Fibroblast of lung (primary cell): ENCODE measurements around the gene BCL2L12. TPM values are rescaled to one million over a fixed set of nuclear protein-coding genes. Genes with fewer than 3 reads are reported as not detected.

Source experiments
- DNase-seq, 2 donors: peaks; one replicate each; pipeline versions ENCODE4 v3.0.0 to v3.0.0-alpha.2; 2010; ENCODE audit warnings: low read depth in 2 of 2
- H2AFZ ChIP-seq: 2 replicates; pipeline ENCODE4 v1.5.1; 2012; ENCODE audit warnings: low read length, control low read depth, inconsistent platforms
- H3K27ac ChIP-seq: 2 replicates; pipeline ENCODE4 v1.5.1; 2011; ENCODE audit warnings: low read length, control low read depth; ENCODE audit not compliant: insufficient read depth
- H3K27me3 ChIP-seq: 2 replicates; pipeline ENCODE4 v1.5.1; 2011; ENCODE audit warnings: mild to moderate bottlenecking, low read length; ENCODE audit not compliant: control insufficient read depth, insufficient read depth
- H3K36me3 ChIP-seq: 2 replicates; pipeline ENCODE4 v1.5.1; 2011; ENCODE audit warnings: low read length; ENCODE audit not compliant: control insufficient read depth, insufficient read depth
- H3K4me1 ChIP-seq: 2 replicates; pipeline ENCODE4 v1.5.1; 2011; ENCODE audit warnings: low read length; ENCODE audit not compliant: control insufficient read depth, insufficient read depth; ENCODE audit errors: extremely low read depth
- H3K4me2 ChIP-seq: 2 replicates; pipeline ENCODE4 v1.5.1; 2011; ENCODE audit warnings: low read length, control low read depth; ENCODE audit not compliant: insufficient read depth; ENCODE audit errors: extremely low read depth
- H3K4me3 ChIP-seq, 4 experiments: fragments of 200-600 bp in 1 of 4; sonication (generic) in 1 of 4; replicated peaks in 1 of 4; 2 replicates each; pipeline ENCODE4 v1.5.1; 2011 to 2016; ENCODE audit warnings: low read length in 4 of 4, low read depth in 3 of 4, mild to moderate bottlenecking in 3 of 4, control low read depth in 2 of 4, inconsistent platforms in 1 of 4, mixed read lengths in 1 of 4; ENCODE audit not compliant: insufficient read depth in 1 of 4; ENCODE audit errors: control extremely low read depth in 1 of 4
- H3K79me2 ChIP-seq: 2 replicates; pipeline ENCODE4 v1.5.1; 2012; ENCODE audit warnings: mild to moderate bottlenecking, low read length, inconsistent platforms; ENCODE audit not compliant: control insufficient read depth, insufficient read depth
- H3K9ac ChIP-seq: 2 replicates; pipeline ENCODE4 v1.5.1; 2011; ENCODE audit warnings: mild to moderate bottlenecking, low read length, control low read depth; ENCODE audit not compliant: insufficient read depth
- H3K9me3 ChIP-seq: 2 replicates; pipeline ENCODE4 v1.5.1; 2012; ENCODE audit warnings: low read depth, low read length; ENCODE audit not compliant: control insufficient read depth, insufficient read depth
- H4K20me1 ChIP-seq: 2 replicates; pipeline ENCODE4 v1.5.1; 2011; ENCODE audit warnings: low read length; ENCODE audit not compliant: control insufficient read depth, insufficient read depth; ENCODE audit errors: extremely low read depth
- EZH2 ChIP-seq: IDR thresholded peaks from 2 replicates; pipeline ENCODE4 v1.5.1; 2012; ENCODE audit warnings: low read length, control low read depth, mild to moderate bottlenecking; ENCODE audit errors: missing control alignments
- polyA plus RNA-seq, 2 donors: library from polyadenylated mRNA; depleted of rRNA in 1 of 2; stranded (reverse) in 1 of 2; unstranded in 1 of 2; fragments of >200 nt; gene quantifications; 2 replicates each; pipeline ENCODE4 v1.2.1, GENCODE V29; 2011 to 2012; ENCODE audit warnings: missing spikeins in 1 of 2
- total RNA-seq: library from RNA; depleted of rRNA; stranded (reverse); fragments of >200 nt; gene quantifications from 2 replicates; pipeline ENCODE4 v1.2.1, GENCODE V29; 2014
- TF ChIP-seq, protein P1 (sequence below), 2 donors: IDR thresholded peaks in 1 of 2; conservative IDR thresholded peaks in 1 of 2; 1 replicate in 1 of 2; 2 replicates in 1 of 2; pipeline ENCODE4 v1.5.1; 2011 to 2012; ENCODE audit warnings: low read length in 2 of 2, control low read depth in 1 of 2, inconsistent platforms in 1 of 2, low read depth in 1 of 2, mild to moderate bottlenecking in 1 of 2

Gene BCL2L12
- total and polyA plus RNA-seq, 2 donors (not counting 1 experiment from before 2014, with no cell fraction given), result 4.8 to 5.0 TPM

DNA sequence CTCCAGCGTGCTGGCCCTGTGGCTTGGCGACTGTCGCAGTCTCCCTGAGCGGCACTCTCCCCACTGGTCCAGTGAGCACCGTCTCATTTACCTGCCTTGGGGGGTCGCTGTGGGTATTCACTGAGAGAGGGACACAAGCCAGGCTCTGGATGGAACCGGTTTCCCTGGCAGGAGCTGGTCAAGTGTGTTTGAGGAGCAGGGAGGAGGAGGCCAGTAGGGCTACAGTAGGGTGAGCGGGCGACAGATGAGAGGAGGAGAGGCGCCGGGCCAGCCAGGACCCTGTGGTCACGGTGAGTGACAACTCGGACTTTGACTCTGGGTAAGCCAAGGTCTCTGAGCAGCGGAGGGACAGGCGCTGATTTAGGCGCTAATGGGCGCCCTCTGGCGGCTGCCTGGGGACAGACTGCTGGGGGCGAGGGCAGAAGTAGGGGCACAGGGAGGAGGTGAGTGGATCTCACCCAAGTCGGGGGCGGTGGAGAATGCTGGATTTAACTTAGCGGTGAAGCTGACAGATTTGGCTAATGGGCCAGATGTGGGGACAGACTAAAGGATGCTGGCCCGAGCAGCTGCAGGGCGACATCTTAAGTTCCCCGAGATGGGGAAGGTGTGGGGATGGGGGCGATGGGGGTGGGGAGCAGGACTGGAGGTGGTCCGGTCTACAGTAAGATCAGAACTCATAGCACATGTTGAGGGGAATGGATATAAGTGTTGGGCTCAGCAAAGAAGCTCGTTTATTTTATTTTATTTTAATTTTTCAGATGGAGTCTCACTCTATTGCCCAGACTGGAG is 6.6 kb downstream of the BCL2L12 start:
- Histone ChIP-seq H2AFZ (peak overlapping the region; percentile 93), H3K79me2 (peaks cover 2% of the 10 kb centered on the region), H3K27me3 (no peaks in the 10 kb centered on the region), H3K4me3 (no peak overlapping the region), H3K27ac (peak overlapping the region; percentile 38), H3K9ac (no peak overlapping the region), H3K4me1 (peaks cover 3% of the 10 kb centered on the region), H4K20me1 (no peaks in the 10 kb centered on the region), H3K4me2 (peak overlapping the region; percentile 44), H3K9me3 (no peaks in the 10 kb centered on the region), H3K36me3 (peaks cover 2% of the 10 kb centered on the region)
- DNase-seq, result peak; percentile 52 to 66
- TF ChIP-seq, protein P1, sequence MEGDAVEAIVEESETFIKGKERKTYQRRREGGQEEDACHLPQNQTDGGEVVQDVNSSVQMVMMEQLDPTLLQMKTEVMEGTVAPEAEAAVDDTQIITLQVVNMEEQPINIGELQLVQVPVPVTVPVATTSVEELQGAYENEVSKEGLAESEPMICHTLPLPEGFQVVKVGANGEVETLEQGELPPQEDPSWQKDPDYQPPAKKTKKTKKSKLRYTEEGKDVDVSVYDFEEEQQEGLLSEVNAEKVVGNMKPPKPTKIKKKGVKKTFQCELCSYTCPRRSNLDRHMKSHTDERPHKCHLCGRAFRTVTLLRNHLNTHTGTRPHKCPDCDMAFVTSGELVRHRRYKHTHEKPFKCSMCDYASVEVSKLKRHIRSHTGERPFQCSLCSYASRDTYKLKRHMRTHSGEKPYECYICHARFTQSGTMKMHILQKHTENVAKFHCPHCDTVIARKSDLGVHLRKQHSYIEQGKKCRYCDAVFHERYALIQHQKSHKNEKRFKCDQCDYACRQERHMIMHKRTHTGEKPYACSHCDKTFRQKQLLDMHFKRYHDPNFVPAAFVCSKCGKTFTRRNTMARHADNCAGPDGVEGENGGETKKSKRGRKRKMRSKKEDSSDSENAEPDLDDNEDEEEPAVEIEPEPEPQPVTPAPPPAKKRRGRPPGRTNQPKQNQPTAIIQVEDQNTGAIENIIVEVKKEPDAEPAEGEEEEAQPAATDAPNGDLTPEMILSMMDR (conservative IDR thresholded peaks at IDR 0.05 in 1 of 2, IDR thresholded peaks at IDR 0.05 in 1 of 2; ENCODE audit: low read depth in 1 of 2, low read length in 2 of 2), result peak; percentile 92 to 98
- no peak for TF ChIP-seq EZH2

DNA sequence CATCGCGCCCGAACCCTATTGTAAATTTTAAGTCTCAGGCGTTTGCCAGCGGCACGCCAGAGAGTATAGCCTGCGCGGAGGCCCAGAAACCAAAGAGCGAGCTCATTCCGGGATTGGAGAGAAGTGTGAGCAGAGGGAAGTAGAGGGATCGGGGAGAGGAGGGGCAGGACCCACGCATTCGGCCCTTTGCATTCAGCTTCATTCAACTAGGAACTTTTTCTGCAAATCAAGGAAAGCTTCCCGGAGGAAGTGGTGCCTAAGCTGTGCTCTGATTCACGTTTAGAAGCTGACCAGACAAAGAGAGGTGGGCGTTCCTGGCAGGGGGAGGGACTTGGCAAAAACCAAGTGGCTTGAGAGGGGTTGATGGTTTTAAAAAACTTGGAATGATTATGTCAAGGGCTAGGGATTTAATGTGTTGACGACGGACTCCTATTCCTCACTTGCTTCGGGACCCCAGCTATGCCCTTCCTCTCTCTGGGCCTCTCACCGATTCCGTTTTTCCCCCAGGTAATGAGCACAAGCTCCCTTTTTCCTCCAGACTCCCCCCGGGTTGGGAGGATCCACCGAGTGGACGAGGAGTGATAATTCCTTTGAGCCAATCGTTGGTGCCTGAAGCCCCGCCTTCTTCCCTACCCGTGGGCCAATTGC is 10.5 kb downstream of the BCL2L12 start:
- peak overlapping the region; percentile 85 for H3K9ac ChIP-seq
- H2AFZ ChIP-seq, result peak overlapping the region; percentile 99
- no peaks in the 10 kb centered on the region for H3K9me3 ChIP-seq
- peak overlapping the region; percentile 89 for H3K4me2 ChIP-seq
- H4K20me1 ChIP-seq, result no peaks in the 10 kb centered on the region
- H3K27ac ChIP-seq, result peak overlapping the region; percentile 98
- H3K79me2 ChIP-seq, result peaks cover 36% of the 10 kb centered on the region
- no peaks in the 10 kb centered on the region for H3K27me3 ChIP-seq
- peaks cover 2% of the 10 kb centered on the region for H3K36me3 ChIP-seq
- peak overlapping the region; percentile 32 to 67 (median 50) for H3K4me3 ChIP-seq
- no peak for TF ChIP-seq EZH2
- TF ChIP-seq, protein P1 (conservative IDR thresholded peaks at IDR 0.05 in 1 of 2, IDR thresholded peaks at IDR 0.05 in 1 of 2; ENCODE audit: low read depth in 1 of 2, low read length in 2 of 2), result no peak
- peaks cover 7% of the 10 kb centered on the region for H3K4me1 ChIP-seq
- peak; percentile 93 to 97 for DNase-seq

DNA sequence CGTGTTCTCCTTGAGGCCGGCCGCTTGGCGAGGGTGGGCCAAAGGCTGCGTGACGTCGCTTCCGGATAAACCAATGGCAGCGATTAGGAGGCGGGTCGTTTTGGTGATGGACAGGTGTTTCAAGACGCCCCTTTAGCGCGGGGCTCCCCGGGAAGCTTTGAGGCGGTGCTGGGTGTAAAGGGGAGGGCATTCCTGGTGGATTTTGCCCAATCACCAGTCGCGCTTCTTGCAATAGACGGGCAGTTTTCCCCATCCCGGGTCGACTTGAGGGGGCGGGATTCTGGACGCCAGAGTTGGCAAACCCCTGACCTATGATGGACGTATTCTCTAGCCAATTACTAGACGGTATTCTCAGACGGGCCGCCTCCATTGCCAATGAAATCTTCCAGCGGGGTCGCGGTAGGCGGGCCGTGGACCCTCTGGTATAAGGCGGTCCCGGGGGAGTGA is 11.1 kb downstream of the BCL2L12 start:
- Histone ChIP-seq H3K27me3 (no peaks in the 10 kb centered on the region), H3K79me2 (peaks cover 38% of the 10 kb centered on the region), H3K9me3 (no peaks in the 10 kb centered on the region), H3K36me3 (peaks cover 3% of the 10 kb centered on the region), H4K20me1 (no peaks in the 10 kb centered on the region), H3K4me1 (peaks cover 7% of the 10 kb centered on the region), H3K9ac (peak overlapping the region; percentile 91), H3K4me3 (peak overlapping the region; percentile 76 to 99 (median 90)), H3K4me2 (no peak overlapping the region), H3K27ac (peak overlapping the region; percentile 98), H2AFZ (no peak overlapping the region)
- DNase-seq, result peak; percentile 100
- TF ChIP-seq, protein P1 (conservative IDR thresholded peaks at IDR 0.05 in 1 of 2, IDR thresholded peaks at IDR 0.05 in 1 of 2; ENCODE audit: low read depth in 1 of 2, low read length in 2 of 2), result no peak
- no peak for TF ChIP-seq EZH2
